CD14-positive monocyte (primary cell): Measurements from ENCODE around the gene ZNF500. TPM values are rescaled to one million over a fixed set of nuclear protein-coding genes. Genes with fewer than 3 reads are reported as not detected.

Source experiments
- DNase-seq, 3 donors: peaks; one replicate each; pipeline ENCODE4 v3.0.0-alpha.2; 2011 to 2022
- H2AFZ ChIP-seq: 2 replicates; pipeline ENCODE4 v1.6.0; 2012; ENCODE audit warnings: mild to moderate bottlenecking, low read depth, low read length, inconsistent platforms; ENCODE audit not compliant: insufficient read depth, poor library complexity, severe bottlenecking
- H3K27ac ChIP-seq, 2 donors: 1 replicate in 1 of 2; 2 replicates in 1 of 2; pipeline ENCODE4 v1.5.1; 2012 to 2013; ENCODE audit warnings: low read length in 2 of 2, control low read depth in 1 of 2, inconsistent platforms in 1 of 2, low read depth in 1 of 2, mild to moderate bottlenecking in 1 of 2
- H3K27me3 ChIP-seq, 2 donors: one replicate each; pipeline versions ENCODE4 v1.6.0 to v1.6.1; 2011 to 2013; ENCODE audit warnings: low read length in 2 of 2; ENCODE audit not compliant: control insufficient read depth in 2 of 2, insufficient read depth in 2 of 2
- H3K36me3 ChIP-seq, 2 donors: replicated peaks in 1 of 2; 1 replicate in 1 of 2; 2 replicates in 1 of 2; pipeline versions ENCODE4 v1.5.1 to v1.6.1; 2012 to 2013; ENCODE audit warnings: low read length in 2 of 2, control low read depth in 1 of 2, inconsistent platforms in 1 of 2, mild to moderate bottlenecking in 1 of 2; ENCODE audit not compliant: insufficient read depth in 2 of 2, control insufficient read depth in 1 of 2
- H3K4me1 ChIP-seq, 2 donors: 1 replicate in 1 of 2; 2 replicates in 1 of 2; pipeline versions ENCODE4 v1.5.1 to v1.6.1; 2012 to 2013; ENCODE audit warnings: low read length in 2 of 2, control low read depth in 1 of 2, inconsistent platforms in 1 of 2, mild to moderate bottlenecking in 1 of 2, moderate library complexity in 1 of 2; ENCODE audit not compliant: insufficient read depth in 2 of 2, control insufficient read depth in 1 of 2
- H3K4me2 ChIP-seq: replicated peaks from 2 replicates; pipeline ENCODE3; 2012; ENCODE audit warnings: low read length, moderate library complexity, mild to moderate bottlenecking; ENCODE audit not compliant: poor library complexity, severe bottlenecking; ENCODE audit errors: extremely low read depth
- H3K4me3 ChIP-seq, 3 experiments: fragments of 200-600 bp in 1 of 3; sonication (generic) in 1 of 3; replicated peaks in 1 of 3; 1 replicate in 2 of 3; 2 replicates in 1 of 3; pipeline ENCODE4 v1.5.1; 2011 to 2013; ENCODE audit warnings: low read length in 3 of 3, mild to moderate bottlenecking in 3 of 3, control low read depth in 2 of 3, low read depth in 2 of 3, inconsistent platforms in 1 of 3, moderate library complexity in 1 of 3
- H3K79me2 ChIP-seq: 2 replicates; pipeline ENCODE4 v1.6.0; 2012; ENCODE audit warnings: mild to moderate bottlenecking, control low read depth, inconsistent platforms, low read length, moderate library complexity; ENCODE audit not compliant: insufficient read depth
- H3K9ac ChIP-seq: 2 replicates; pipeline ENCODE4 v1.6.0; 2017; ENCODE audit warnings: low read length, mild to moderate bottlenecking; ENCODE audit not compliant: insufficient read depth, poor library complexity, severe bottlenecking
- H3K9me3 ChIP-seq, 2 donors: replicated peaks in 1 of 2; 1 replicate in 1 of 2; 2 replicates in 1 of 2; pipeline versions ENCODE4 v1.5.1 to v1.6.1; 2012 to 2013; ENCODE audit warnings: low read length in 2 of 2, control low read depth in 1 of 2; ENCODE audit not compliant: control insufficient read depth in 1 of 2, insufficient read depth in 1 of 2
- H4K20me1 ChIP-seq: 2 replicates; pipeline ENCODE4 v1.6.0; 2012; ENCODE audit warnings: mild to moderate bottlenecking, low read length, control low read depth, moderate library complexity; ENCODE audit not compliant: insufficient read depth
- H3K27ac Mint-ChIP-seq, 7 donors: one replicate each; pipeline ENCODE4 v1.8.0; 2020; ENCODE audit warnings: mild to moderate bottlenecking in 7 of 7, mixed read lengths in 7 of 7, moderate library complexity in 6 of 7, inconsistent platforms in 2 of 7
- H3K27me3 Mint-ChIP-seq, 3 donors: one replicate each; pipeline ENCODE4 v1.8.0; 2021 to 2022; ENCODE audit warnings: low read depth in 3 of 3, mild to moderate bottlenecking in 3 of 3, mixed read lengths in 3 of 3, moderate library complexity in 3 of 3, inconsistent platforms in 1 of 3
- H3K36me3 Mint-ChIP-seq, 2 donors: one replicate each; pipeline ENCODE4 v1.8.0; 2020; ENCODE audit warnings: mixed read lengths in 2 of 2, inconsistent platforms in 1 of 2, mild to moderate bottlenecking in 1 of 2
- H3K4me1 Mint-ChIP-seq: one replicate; pipeline ENCODE4 v1.8.0; 2020; ENCODE audit warnings: mild to moderate bottlenecking, mixed read lengths
- H3K4me3 Mint-ChIP-seq, 2 donors: one replicate each; pipeline ENCODE4 v1.8.0; 2020; ENCODE audit warnings: mild to moderate bottlenecking in 2 of 2, mixed read lengths in 2 of 2, moderate library complexity in 1 of 2
- H3K9me3 Mint-ChIP-seq, 7 donors: one replicate each; pipeline ENCODE4 v1.8.0; 2020 to 2022; ENCODE audit warnings: mixed read lengths in 7 of 7, mild to moderate bottlenecking in 6 of 7, moderate library complexity in 6 of 7, inconsistent platforms in 2 of 7
- CTCF ChIP-seq: fragments of 200-600 bp; IDR thresholded peaks from one replicate; pipeline ENCODE4 v1.8.0; 2022; ENCODE audit warnings: antibody characterized with exemption, mild to moderate bottlenecking
- WGBS: methylation state at CpG from one replicate; pipeline ENCODE4 v1.1.5; 2013; ENCODE audit warnings: missing lambda C conversion rate; ENCODE audit not compliant: insufficient coverage; 5-methylcytosine and 5-hydroxymethylcytosine counted together
- intact Hi-C, 2 donors: fragments of 100-400 bp; cut with micrococcal nuclease; formaldehyde crosslinking; loops; one replicate each; pipeline versions ENCODE4 v1.15.0 to v1.15.1; 2023
- polyA plus RNA-seq, 3 donors: library from polyadenylated mRNA; depleted of rRNA in 1 of 3; unstranded in 2 of 3; stranded (reverse) in 1 of 3; fragments of 300-500 nt in 2 of 3; fragments of >200 nt in 1 of 3; fragmentation: Illumina TruSeq in 2 of 3; gene quantifications; 1 replicate in 2 of 3; 2 replicates in 1 of 3; pipeline ENCODE4 v1.2.3, GENCODE V29; 2012 to 2021

Gene ZNF500
- polyA plus RNA-seq, 3 donors = 2.4 to 5.6 (median 5.2) TPM

GRCh38 chr16:4765511-4766474 is 1.2 kb downstream of the ZNF500 start:
- Mint-ChIP-seq H3K9me3 (no peaks in the 10 kb centered on the region), H3K4me1 (peaks cover 35% of the 10 kb centered on the region), H3K27ac (peak overlapping the region in 6 of 7 donors; percentile 31 to 79 (median 65)), H3K27me3 (peaks cover 0 to 3% (median 1%) of the 10 kb centered on the region in 3 donors), H3K36me3 (peaks cover 24 to 44% of the 10 kb centered on the region in 2 donors), H3K4me3 (peak overlapping the region; percentile 74 to 82)
- Histone ChIP-seq H4K20me1 (no peaks in the 10 kb centered on the region), H3K79me2 (peaks cover 16% of the 10 kb centered on the region), H3K4me3 (peak overlapping the region in 2 of 3 experiments; percentile 73 to 93), H2AFZ (peak overlapping the region; percentile 95), H3K4me2 (peak overlapping the region; percentile 87), H3K36me3 (peaks cover 21 to 31% of the 10 kb centered on the region in 2 donors), H3K27me3 (no peaks in the 10 kb centered on the region), H3K9ac (peak overlapping the region; percentile 83), H3K4me1 (peaks cover 25 to 36% of the 10 kb centered on the region in 2 donors), H3K27ac (peak overlapping the region in 1 of 2 donors; percentile 76), H3K9me3 (no peaks in the 10 kb centered on the region)
- TF ChIP-seq CTCF = no peak
- intact Hi-C loops = loop anchor here (2.0 to 5.0 kb wide), 2 partner anchors 31 to 37 kb away; partner anchors contain the start of genes ANKS3 (in 1 of the 2), DNAAF8 (in 1 of the 2) and ROGDI (in 1 of the 2)
- no peak for DNase-seq
- 85% methylated on average over 18 of the region's 26 CpGs for WGBS

- Histone ChIP-seq H2AFZ (no peak overlapping the region), H3K9ac (no peak overlapping the region), H3K9me3 (no peaks in the 10 kb centered on the region), H4K20me1 (no peaks in the 10 kb centered on the region), H3K4me3 (no peak overlapping the region), H3K79me2 (peaks cover 16% of the 10 kb centered on the region), H3K36me3 (peaks cover 38 to 51% of the 10 kb centered on the region in 2 donors), H3K4me1 (peaks cover 20 to 32% of the 10 kb centered on the region in 2 donors), H3K4me2 (no peak overlapping the region), H3K27me3 (no peaks in the 10 kb centered on the region), H3K27ac (no peak overlapping the region)
- Mint-ChIP-seq H3K9me3 (no peaks in the 10 kb centered on the region), H3K4me3 (no peak overlapping the region), H3K27me3 (peaks cover 0 to 1% (median 1%) of the 10 kb centered on the region in 3 donors), H3K27ac (peak overlapping the region in 1 of 7 donors; percentile 9), H3K36me3 (peaks cover 42 to 64% of the 10 kb centered on the region in 2 donors), H3K4me1 (peaks cover 30% of the 10 kb centered on the region)
- DNase-seq = no peak
- 93% methylated on average over 5 of the region's 7 CpGs for WGBS
- no peak for TF ChIP-seq CTCF
- intact Hi-C loops = no loop called here
Measured at GRCh38 chr16:4763791-4764190, 3.2 kb downstream of the ZNF500 start.
